AG04450 (cell line): ENCODE measurements around the gene PRMT7. TPM values are rescaled to one million over a fixed set of nuclear protein-coding genes. Genes with fewer than 3 reads are reported as not detected.

Experiments
- CTCF ChIA-PET: fragments of 300-600, 350-600 bp; formaldehyde crosslinking; extraction: SDS; loops from one replicate; lab custom pipeline; 2022; ENCODE audit warnings: antibody characterized with exemption, inconsistent platforms; lab: Charles Lee
- POLR2A ChIA-PET: fragments of 350-600 bp; formaldehyde crosslinking; extraction: SDS; loops from one replicate; lab custom pipeline; 2021; ENCODE audit warnings: antibody characterized with exemption, inconsistent platforms; lab: Yijun Ruan, JAX
- DNase-seq: peaks from one replicate; pipeline ENCODE4 v3.0.0-alpha.2; 2011; ENCODE audit warnings: low read depth, low spot score
- H3K27ac ChIP-seq: one replicate; pipeline ENCODE4 v1.5.1; 2012; ENCODE audit warnings: low read depth, low read length, control low read depth
- H3K27me3 ChIP-seq: one replicate; pipeline ENCODE4 v1.6.0; 2012; ENCODE audit warnings: low read length; ENCODE audit not compliant: control insufficient read depth, insufficient read depth
- H3K4me3 ChIP-seq: 2 replicates; pipeline ENCODE4 v1.5.1; 2011; ENCODE audit warnings: mild to moderate bottlenecking, low read depth, low read length, control low read depth
- H3K9me3 ChIP-seq: 2 replicates; pipeline ENCODE4 v1.5.1; 2012; ENCODE audit warnings: low read length; ENCODE audit not compliant: control insufficient read depth, insufficient read depth
- polyA minus RNA-seq: library from RNA; depleted of rRNA, polyadenylated mRNA; stranded (reverse); fragments of >200 nt; gene quantifications from 2 replicates; pipeline ENCODE4 v1.2.3, GENCODE V29; 2011; rRNA and poly(A)+ RNA removed
- polyA plus RNA-seq: library from polyadenylated mRNA; depleted of rRNA; stranded (reverse); fragments of >200 nt; gene quantifications from 2 replicates; pipeline ENCODE4 v1.2.3, GENCODE V29; 2011; rRNA removed
- TF ChIP-seq, protein P1 (sequence below): IDR thresholded peaks from 2 replicates; pipeline ENCODE4 v1.5.1; 2011; ENCODE audit warnings: low read depth, low read length, control low read depth, inconsistent platforms

Gene PRMT7, protein sequence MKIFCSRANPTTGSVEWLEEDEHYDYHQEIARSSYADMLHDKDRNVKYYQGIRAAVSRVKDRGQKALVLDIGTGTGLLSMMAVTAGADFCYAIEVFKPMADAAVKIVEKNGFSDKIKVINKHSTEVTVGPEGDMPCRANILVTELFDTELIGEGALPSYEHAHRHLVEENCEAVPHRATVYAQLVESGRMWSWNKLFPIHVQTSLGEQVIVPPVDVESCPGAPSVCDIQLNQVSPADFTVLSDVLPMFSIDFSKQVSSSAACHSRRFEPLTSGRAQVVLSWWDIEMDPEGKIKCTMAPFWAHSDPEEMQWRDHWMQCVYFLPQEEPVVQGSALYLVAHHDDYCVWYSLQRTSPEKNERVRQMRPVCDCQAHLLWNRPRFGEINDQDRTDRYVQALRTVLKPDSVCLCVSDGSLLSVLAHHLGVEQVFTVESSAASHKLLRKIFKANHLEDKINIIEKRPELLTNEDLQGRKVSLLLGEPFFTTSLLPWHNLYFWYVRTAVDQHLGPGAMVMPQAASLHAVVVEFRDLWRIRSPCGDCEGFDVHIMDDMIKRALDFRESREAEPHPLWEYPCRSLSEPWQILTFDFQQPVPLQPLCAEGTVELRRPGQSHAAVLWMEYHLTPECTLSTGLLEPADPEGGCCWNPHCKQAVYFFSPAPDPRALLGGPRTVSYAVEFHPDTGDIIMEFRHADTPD
- polyA plus RNA-seq = 26.2 and 32.4 TPM in 2 replicates
- polyA minus RNA-seq = 33.8 and 50.4 TPM in 2 replicates

- ChIA-PET CTCF (interaction anchor here (0.9 to 2.0 kb wide), 3 partner anchors 10 to 49 kb away, joined by 3 to 13 read pairs (median 5); partner anchors contain the start of gene SLC7A6), POLR2A (interaction anchor here (0.5 to 1.9 kb wide), 18 partner anchors 11 to 489 kb away, joined by 3 to 19 read pairs (median 4); partner anchors contain the start of gene SLC7A6)
- Histone ChIP-seq H3K9me3 (no peaks in the 10 kb centered on the region; the same call in 1 of the 2 replicates), H3K27me3 (no peaks in the 10 kb centered on the region), H3K4me3 (peak within 1 kb of the TSS; percentile 99), H3K27ac (peak within 1 kb of the TSS; percentile 81)
- peak; percentile 54 for DNase-seq
- TF ChIP-seq, protein P1, sequence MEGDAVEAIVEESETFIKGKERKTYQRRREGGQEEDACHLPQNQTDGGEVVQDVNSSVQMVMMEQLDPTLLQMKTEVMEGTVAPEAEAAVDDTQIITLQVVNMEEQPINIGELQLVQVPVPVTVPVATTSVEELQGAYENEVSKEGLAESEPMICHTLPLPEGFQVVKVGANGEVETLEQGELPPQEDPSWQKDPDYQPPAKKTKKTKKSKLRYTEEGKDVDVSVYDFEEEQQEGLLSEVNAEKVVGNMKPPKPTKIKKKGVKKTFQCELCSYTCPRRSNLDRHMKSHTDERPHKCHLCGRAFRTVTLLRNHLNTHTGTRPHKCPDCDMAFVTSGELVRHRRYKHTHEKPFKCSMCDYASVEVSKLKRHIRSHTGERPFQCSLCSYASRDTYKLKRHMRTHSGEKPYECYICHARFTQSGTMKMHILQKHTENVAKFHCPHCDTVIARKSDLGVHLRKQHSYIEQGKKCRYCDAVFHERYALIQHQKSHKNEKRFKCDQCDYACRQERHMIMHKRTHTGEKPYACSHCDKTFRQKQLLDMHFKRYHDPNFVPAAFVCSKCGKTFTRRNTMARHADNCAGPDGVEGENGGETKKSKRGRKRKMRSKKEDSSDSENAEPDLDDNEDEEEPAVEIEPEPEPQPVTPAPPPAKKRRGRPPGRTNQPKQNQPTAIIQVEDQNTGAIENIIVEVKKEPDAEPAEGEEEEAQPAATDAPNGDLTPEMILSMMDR = no peak
These were observed at the start of gene PRMT7, which contains the start of gene SLC7A6OS for GRCh38 chr16:68310774-68311511. PRMT7 (plus strand) TSS chr16:68311019; CDS start chr16:68315980, 4,961 bp downstream. SLC7A6OS (minus strand) TSS chr16:68310946; CDS start chr16:68310926, 20 bp downstream.

DNA sequence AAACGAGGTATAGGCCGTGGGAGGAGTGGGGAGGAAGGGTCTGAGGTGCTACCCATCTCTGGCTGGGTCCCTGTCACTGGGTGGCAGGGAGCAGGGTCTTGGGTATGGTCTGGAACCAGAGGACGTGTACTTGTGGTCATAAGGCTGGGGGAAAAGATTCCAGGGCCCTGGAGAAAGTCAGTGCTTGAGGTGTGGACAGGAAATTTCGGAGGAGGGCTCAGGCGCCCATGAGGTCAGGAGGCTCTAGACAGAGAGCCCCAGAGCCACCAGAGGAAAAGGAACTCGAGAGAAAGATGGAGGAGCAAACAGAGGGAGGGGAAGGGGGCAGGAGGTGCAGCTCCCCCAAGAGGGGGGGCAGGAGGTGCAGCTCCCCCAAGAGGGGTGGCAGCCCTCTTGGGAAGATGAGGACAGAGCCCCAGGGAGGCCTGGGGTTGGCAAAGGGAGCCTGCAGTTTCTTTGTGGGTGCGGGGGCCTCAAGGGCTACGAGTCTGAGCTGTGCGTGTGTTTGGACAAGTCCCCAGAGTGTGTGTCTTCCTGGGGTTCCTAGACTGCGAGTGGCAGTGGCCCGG, 47.2 kb upstream of the PRMT7 start:
- CTCF ChIA-PET = interaction anchor here (0.6 to 5.8 kb wide), 23 partner anchors 8 to 443 kb away, joined by 3 to 158 read pairs (median 5); partner anchors contain the start of genes PLA2G15, PRMT7 and SLC7A6OS
- no peak for DNase-seq
- POLR2A ChIA-PET = interaction anchor here (0.7 to 1.9 kb wide), 9 partner anchors 11 to 304 kb away, joined by 3 to 19 read pairs (median 4); partner anchors contain the start of genes NFATC3, PRMT7 and SLC7A6OS
- H3K9me3 ChIP-seq = no peaks in the 10 kb centered on the region; the same call in 1 of the 2 replicates
- peak overlapping the region; percentile 98 for H3K4me3 ChIP-seq
- H3K27me3 ChIP-seq = no peaks in the 10 kb centered on the region
- TF ChIP-seq, protein P1 = no peak; the same call in 1 of the 2 replicates
- H3K27ac ChIP-seq = peak overlapping the region; percentile 94

DNA sequence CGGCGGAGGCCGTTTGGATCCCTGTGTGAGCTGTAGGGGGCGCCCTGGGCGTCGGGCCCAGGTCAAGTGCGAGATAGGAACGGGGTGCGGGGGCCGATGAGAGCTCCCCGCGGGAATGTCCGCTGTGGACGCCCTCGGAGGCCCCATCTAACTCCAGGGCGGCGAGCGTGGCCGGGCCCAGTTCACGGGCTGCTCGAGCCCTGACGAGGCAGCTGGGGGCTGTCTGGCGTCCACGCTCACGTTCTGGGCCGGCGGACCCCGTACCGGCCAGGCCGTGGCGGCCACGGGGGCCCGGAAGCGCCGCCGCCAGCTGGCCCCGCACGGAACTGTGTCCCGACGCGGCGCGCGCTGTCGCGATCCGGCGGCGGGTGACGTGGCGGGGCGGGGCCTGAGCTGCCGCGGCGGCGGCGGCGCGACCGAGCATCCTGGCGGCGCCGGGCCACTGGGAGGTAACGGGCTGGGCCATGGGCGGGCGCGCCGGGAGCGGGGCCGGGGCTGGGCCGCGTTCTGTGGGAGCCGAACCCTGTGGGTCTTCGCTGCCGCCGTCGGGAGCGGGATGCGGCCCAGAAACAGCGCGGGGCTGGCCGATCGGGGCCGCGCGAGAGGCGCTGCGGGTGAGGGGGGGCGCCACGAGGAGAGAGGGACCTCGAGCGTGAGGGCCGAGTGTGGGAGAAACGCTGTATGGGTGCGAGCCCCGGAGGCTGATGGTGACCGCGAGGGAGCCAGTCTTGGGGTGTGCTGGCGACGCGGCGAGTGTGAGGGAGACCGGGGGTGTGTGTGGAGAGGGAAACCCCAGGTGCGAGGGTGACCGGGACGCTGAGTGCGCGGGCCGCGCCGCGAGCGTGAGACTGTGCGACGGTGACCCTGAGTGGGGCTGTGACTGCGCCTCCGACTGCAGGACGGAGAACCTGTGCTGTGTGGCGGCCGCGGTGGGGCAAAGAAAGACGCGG, 46.4 kb upstream of the PRMT7 start, which contains the start of gene SLC7A6:
TSS of gene SLC7A6 (plus strand) at position 399 of the 950 bp plus-strand sequence. CDS start 10,201 bp downstream, outside the sequence.
- no peaks in the 10 kb centered on the region; the same call in 1 of the 2 replicates for H3K9me3 ChIP-seq
- TF ChIP-seq, protein P1 = peak; percentile 73; the same call in 1 of the 2 replicates

More for the DNA sequence above, 46.4 kb upstream of the PRMT7 start, which contains the start of gene SLC7A6:
- H3K27me3 ChIP-seq = no peaks in the 10 kb centered on the region
- ChIA-PET POLR2A (interaction anchor here (0.5 to 1.9 kb wide), 11 partner anchors 12 to 305 kb away, joined by 3 to 19 read pairs (median 4); partner anchors contain the start of genes NFATC3, PRMT7 and SLC7A6OS), CTCF (interaction anchor here (0.6 to 5.8 kb wide), 24 partner anchors 9 to 443 kb away, joined by 3 to 158 read pairs (median 4); partner anchors contain the start of genes PLA2G15, PRMT7 and SLC7A6OS)
- H3K4me3 ChIP-seq = peak within 1 kb of the TSS; percentile 98
- H3K27ac ChIP-seq = peak within 1 kb of the TSS; percentile 94
- no peak for DNase-seq
